K562 (cell line): ENCODE data around the gene CDH8. TPM values are rescaled to one million over a fixed set of nuclear protein-coding genes. Genes with fewer than 3 reads are reported as not detected.

Source experiments
- ATAC-seq: fragments of 200-7000 bp; cut with Tn5 transposase; 3 replicates; pipeline ENCODE4 v1.9.1; 2020; ENCODE audit warnings: moderate library complexity
- BruUV-seq: library from RNA; stranded (reverse); fragments of 400-500 nt; replicated peaks from 2 replicates; lab custom pipeline; 2021; lab: Mats Ljungman, UMichigan
- CTCF ChIA-PET: fragments of 300-600 bp; formaldehyde crosslinking; extraction: SDS; loops from one replicate; lab custom pipeline; 2021; ENCODE audit warnings: low intra/inter-chr PET ratio; lab: Yijun Ruan, JAX
- POLR2A ChIA-PET: fragments of 300-600, 350-650 bp; sonication (Branson Sonifier 250); formaldehyde crosslinking; extraction: SDS; loops from one replicate; lab custom pipeline; 2021; ENCODE audit warnings: antibody characterized with exemption, inconsistent platforms; lab: Yijun Ruan, JAX
- DNase-seq, 4 experiments: peaks; one replicate each; pipeline versions ENCODE4 v3.0.0 to v3.0.0-alpha.2; 2011 to 2018; ENCODE audit warnings: low spot score in 3 of 4, mixed read lengths in 3 of 4; ENCODE audit errors: extremely low read depth in 1 of 4
- FAIRE-seq: peaks from 2 replicates; lab custom pipeline; 2011; peaks lifted over from hg19 to GRCh38; lab: Jason Lieb, UNC
- H2AFZ ChIP-seq: 2 replicates; pipeline ENCODE4 v1.6.0; 2011; ENCODE audit warnings: low read depth, low read length, control low read depth, inconsistent platforms
- H3K27ac ChIP-seq: fragments of 200-600 bp; 3 replicates; pipeline ENCODE4 v1.8.0; 2011; ENCODE audit warnings: low read depth, mild to moderate bottlenecking, control low read depth, inconsistent platforms, low read length, moderate library complexity, mixed read lengths; ENCODE audit errors: extremely low read depth
- H3K27me3 ChIP-seq, 2 experiments: fragments of 300-600 bp in 1 of 2; 2 replicates in 1 of 2; 3 replicates in 1 of 2; pipeline versions ENCODE4 v1.6.0 to v1.8.0; 2011; ENCODE audit warnings: inconsistent platforms in 2 of 2, low read length in 2 of 2, mild to moderate bottlenecking in 1 of 2, mixed read lengths in 1 of 2, moderate library complexity in 1 of 2; ENCODE audit not compliant: control insufficient read depth in 2 of 2, insufficient read depth in 2 of 2
- H3K36me3 ChIP-seq: fragments of 300-600 bp; 3 replicates; pipeline ENCODE4 v1.8.0; 2011; ENCODE audit warnings: mild to moderate bottlenecking, low read length, inconsistent platforms; ENCODE audit not compliant: control insufficient read depth, insufficient read depth
- H3K4me1 ChIP-seq, 2 experiments: fragments of 200-600 bp in 1 of 2; replicated peaks in 1 of 2; 2 replicates in 1 of 2; 3 replicates in 1 of 2; pipeline versions ENCODE4 v1.5.1 to v1.8.0; 2011; ENCODE audit warnings: inconsistent platforms in 2 of 2, low read length in 2 of 2, mild to moderate bottlenecking in 1 of 2, mixed read lengths in 1 of 2, moderate library complexity in 1 of 2; ENCODE audit not compliant: control insufficient read depth in 2 of 2, insufficient read depth in 2 of 2
- H3K4me2 ChIP-seq: 2 replicates; pipeline ENCODE4 v1.6.1; 2011; ENCODE audit warnings: low read length, control low read depth, inconsistent platforms, mixed read lengths; ENCODE audit not compliant: insufficient read depth
- H3K4me3 ChIP-seq: fragments of 200-600 bp; sonication (generic), shearing (Covaris generic); 2 replicates; pipeline ENCODE4 v1.5.1; 2016; ENCODE audit warnings: control low read depth, inconsistent platforms
- H3K79me2 ChIP-seq: fragments of 200-600 bp; 3 replicates; pipeline ENCODE4 v1.8.0; 2011; ENCODE audit warnings: low read length, inconsistent platforms; ENCODE audit not compliant: control insufficient read depth, insufficient read depth
- H3K9ac ChIP-seq, 2 experiments: 2 replicates each; pipeline versions ENCODE4 v1.6.0 to v1.6.1; 2011; ENCODE audit warnings: low read depth in 2 of 2, low read length in 2 of 2, control low read depth in 1 of 2, inconsistent platforms in 1 of 2, mild to moderate bottlenecking in 1 of 2, mixed read lengths in 1 of 2; ENCODE audit not compliant: insufficient read depth in 1 of 2
- H3K9me1 ChIP-seq: one replicate; pipeline ENCODE4 v1.6.0; 2011; ENCODE audit warnings: inconsistent platforms, mild to moderate bottlenecking, low read length, moderate library complexity; ENCODE audit not compliant: control insufficient read depth, insufficient read depth
- H3K9me3 ChIP-seq: replicated peaks from 2 replicates; pipeline ENCODE4 v1.5.1; 2011; ENCODE audit warnings: low read depth, low read length, inconsistent platforms; ENCODE audit not compliant: control insufficient read depth, insufficient read depth
- H4K20me1 ChIP-seq: replicated peaks from 2 replicates; pipeline ENCODE4 v1.6.1; 2011; ENCODE audit warnings: low read length, inconsistent platforms, mixed read lengths; ENCODE audit not compliant: control insufficient read depth, insufficient read depth
- FOXA3 ChIP-seq, 2 experiments: fragments of 450-650 bp in 1 of 2; sonication (generic) in 1 of 2; formaldehyde crosslinking; IDR thresholded peaks in 1 of 2; conservative IDR thresholded peaks in 1 of 2; 2 replicates each; pipeline versions ENCODE4 v1.4.0 to v1.8.0; 2020 to 2022; ENCODE audit warnings: mild to moderate bottlenecking in 2 of 2, missing genetic modification reagents in 1 of 2
- NR4A1 ChIP-seq, 2 experiments: fragments of 250-450 bp in 1 of 2; fragments of 450-650 bp in 1 of 2; sonication (Bioruptor Pico) in 1 of 2; IDR thresholded peaks; 2 replicates each; pipeline versions ENCODE4 v1.4.0 to v1.6.1; 2016 to 2020; ENCODE audit warnings: mild to moderate bottlenecking in 2 of 2, missing compliant biosample characterization in 1 of 2, missing genetic modification characterization in 1 of 2, moderate library complexity in 1 of 2
- TARDBP ChIP-seq: fragments of 450-650 bp; IDR thresholded peaks from 2 replicates; pipeline ENCODE4 v1.6.1; 2016
- U2AF2 ChIP-seq: fragments of 200-400 bp; formaldehyde crosslinking; optimal IDR thresholded peaks from 2 replicates; pipeline ENCODE3; 2017; ENCODE audit warnings: low read depth, mild to moderate bottlenecking, low read length
- WGBS: fragments of 100-300 bp; shearing (Covaris generic); methylation state at CpG from one replicate; pipeline ENCODE4 v1.1.6; 2016; ENCODE audit warnings: low coverage, mixed read lengths; ENCODE audit not compliant: insufficient coverage; ENCODE audit errors: missing lambda C conversion rate; 5-methylcytosine and 5-hydroxymethylcytosine counted together
- in situ Hi-C: fragments of 300-500 bp; cut with MboI; formaldehyde crosslinking; loops from 4 replicates; pipeline ENCODE4 v1.15.0; 2018; ENCODE audit warnings: inconsistent platforms, mixed read lengths
- intact Hi-C: fragments of 100-400 bp; cut with micrococcal nuclease; formaldehyde crosslinking; loops from 2 replicates; pipeline ENCODE4 v1.14.2; 2022
- polyA plus RNA-seq, 8 experiments: library from polyadenylated mRNA; depleted of rRNA in 4 of 8; stranded (reverse) in 5 of 8; unstranded in 3 of 8; fragments of >200 nt; fragmentation: Nextera tagmentation in 2 of 8; fragmentation: Illumina TruSeq in 1 of 8; extraction: Ambion mirVana in 2 of 8; extraction: Trizol in 1 of 8; gene quantifications; 2 replicates each; pipeline versions ENCODE4 v1.2.1 to v1.2.3, GENCODE V29; 2011 to 2014; ENCODE audit warnings: inconsistent platforms in 1 of 8, missing spikeins in 1 of 8
- total RNA-seq, 7 experiments: library from RNA; depleted of rRNA in 6 of 7; stranded (reverse); fragments of >200 nt in 6 of 7; fragmentation: Illumina TruSeq in 2 of 7; extraction: Trizol in 2 of 7; gene quantifications; 2 replicates each; pipeline versions ENCODE4 v1.2.1 to v1.2.3, GENCODE V29; 2011 to 2021; ENCODE audit warnings: low replicate concordance in 1 of 7
- TF ChIP-seq, protein P1 (sequence below), 2 experiments: fragments of 450-650 bp; formaldehyde crosslinking in 1 of 2; IDR thresholded peaks; 2 replicates each; pipeline versions ENCODE4 v1.4.0 to v1.6.1; 2014 to 2020; ENCODE audit warnings: mild to moderate bottlenecking in 2 of 2, borderline replicate concordance in 1 of 2, low read depth in 1 of 2

Gene CDH8
- total and polyA plus RNA-seq, 9 of the 15 experiments (the other 6 are each of a cell fraction or from before 2014, with no cell fraction given): 0.22 to 1.4 (median 0.42) TPM; not detected in 4

DNA sequence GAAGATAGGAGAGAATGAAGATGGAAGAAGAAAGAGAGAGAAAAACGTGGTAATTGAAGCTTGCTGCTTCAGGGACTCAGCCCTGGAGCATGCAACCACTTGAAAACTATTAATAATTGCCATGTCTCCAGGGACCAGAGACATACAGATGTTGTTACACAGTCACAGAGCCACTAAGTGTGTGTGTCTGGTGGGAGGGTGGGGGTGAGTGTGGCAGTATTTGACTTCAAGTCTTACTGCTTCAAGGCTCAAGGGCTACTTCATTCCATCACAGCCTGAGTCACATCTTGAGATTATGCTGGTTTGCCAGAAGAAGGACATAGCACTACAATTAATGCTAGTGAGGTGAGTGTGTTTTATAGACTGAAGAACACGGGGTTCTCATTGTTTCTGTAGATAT lies 202.2 kb downstream of the CDH8 start:
- WGBS: 0% methylated on average over 2 of the region's 2 CpGs
- H4K20me1 ChIP-seq: no peaks in the 10 kb centered on the region
- no peaks in the 10 kb centered on the region for H3K4me1 ChIP-seq
- TF ChIP-seq TARDBP: no peak
- TF ChIP-seq U2AF2: no peak
- H3K9me1 ChIP-seq: no peaks in the 10 kb centered on the region
- no peaks in the 10 kb centered on the region for H3K27me3 ChIP-seq
- no peak overlapping the region for H3K4me2 ChIP-seq
- H3K36me3 ChIP-seq: no peaks in the 10 kb centered on the region
- ATAC-seq: no peak
- H2AFZ ChIP-seq: no peak overlapping the region
- in situ Hi-C loops (no loop called here), intact Hi-C loops (no loop called here)
- BruUV-seq: no TSS peak
- no peak for DNase-seq
- CTCF ChIA-PET: no interaction called here
- no peak for FAIRE-seq
- no peaks in the 10 kb centered on the region for H3K79me2 ChIP-seq
- no peak overlapping the region for H3K4me3 ChIP-seq
- H3K27ac ChIP-seq: no peak overlapping the region
- POLR2A ChIA-PET: no interaction called here
- no peak overlapping the region for H3K9ac ChIP-seq
- H3K9me3 ChIP-seq: no peaks in the 10 kb centered on the region

DNA sequence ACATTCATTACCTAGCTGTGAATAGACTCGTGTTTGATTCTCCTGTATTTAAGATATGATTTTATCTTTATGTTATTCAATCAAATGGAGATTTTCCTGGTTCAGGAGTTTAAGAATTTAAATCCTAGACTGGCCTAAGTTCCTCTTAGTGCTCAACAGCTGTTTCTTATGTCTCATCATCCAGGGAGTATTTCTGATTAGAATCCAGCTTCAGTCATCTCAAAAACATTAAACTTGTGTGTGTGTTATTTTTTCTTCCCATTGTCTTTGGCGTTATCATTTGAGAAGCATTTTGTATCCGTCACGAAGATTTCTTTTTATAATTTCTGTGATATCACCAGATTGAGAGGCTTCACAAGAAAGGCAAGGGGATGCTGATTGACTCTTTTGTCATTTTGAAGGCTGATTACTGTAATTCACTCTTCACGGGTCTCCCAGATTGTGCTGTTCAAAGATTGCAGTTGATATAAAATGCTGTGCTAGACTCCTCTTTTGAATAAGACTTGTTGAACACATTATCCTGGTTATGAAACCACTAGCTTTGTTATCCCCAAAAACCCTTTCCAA lies 204.8 kb downstream of the CDH8 start:
- Histone ChIP-seq H3K4me2 (no peak overlapping the region), H2AFZ (no peak overlapping the region), H3K9me1 (no peaks in the 10 kb centered on the region), H4K20me1 (no peaks in the 10 kb centered on the region), H3K27me3 (no peaks in the 10 kb centered on the region), H3K4me1 (no peaks in the 10 kb centered on the region), H3K9me3 (no peaks in the 10 kb centered on the region), H3K4me3 (no peak overlapping the region), H3K27ac (no peak overlapping the region), H3K79me2 (no peaks in the 10 kb centered on the region), H3K36me3 (no peaks in the 10 kb centered on the region), H3K9ac (no peak overlapping the region)
- ChIA-PET POLR2A (no interaction called here), CTCF (no interaction called here)
- TF ChIP-seq FOXA3 (CRISPR knock-in tag; conservative IDR thresholded peaks at IDR 0.05 in 1 of 2, IDR thresholded peaks at IDR 0.05 in 1 of 2) (no peak), NR4A1 (CRISPR knock-in tag; IDR thresholded peaks at IDR 0.05) (no peak), NR4A1 (tag; IDR thresholded peaks at IDR 0.05) (no peak)
- TF ChIP-seq, protein P1, sequence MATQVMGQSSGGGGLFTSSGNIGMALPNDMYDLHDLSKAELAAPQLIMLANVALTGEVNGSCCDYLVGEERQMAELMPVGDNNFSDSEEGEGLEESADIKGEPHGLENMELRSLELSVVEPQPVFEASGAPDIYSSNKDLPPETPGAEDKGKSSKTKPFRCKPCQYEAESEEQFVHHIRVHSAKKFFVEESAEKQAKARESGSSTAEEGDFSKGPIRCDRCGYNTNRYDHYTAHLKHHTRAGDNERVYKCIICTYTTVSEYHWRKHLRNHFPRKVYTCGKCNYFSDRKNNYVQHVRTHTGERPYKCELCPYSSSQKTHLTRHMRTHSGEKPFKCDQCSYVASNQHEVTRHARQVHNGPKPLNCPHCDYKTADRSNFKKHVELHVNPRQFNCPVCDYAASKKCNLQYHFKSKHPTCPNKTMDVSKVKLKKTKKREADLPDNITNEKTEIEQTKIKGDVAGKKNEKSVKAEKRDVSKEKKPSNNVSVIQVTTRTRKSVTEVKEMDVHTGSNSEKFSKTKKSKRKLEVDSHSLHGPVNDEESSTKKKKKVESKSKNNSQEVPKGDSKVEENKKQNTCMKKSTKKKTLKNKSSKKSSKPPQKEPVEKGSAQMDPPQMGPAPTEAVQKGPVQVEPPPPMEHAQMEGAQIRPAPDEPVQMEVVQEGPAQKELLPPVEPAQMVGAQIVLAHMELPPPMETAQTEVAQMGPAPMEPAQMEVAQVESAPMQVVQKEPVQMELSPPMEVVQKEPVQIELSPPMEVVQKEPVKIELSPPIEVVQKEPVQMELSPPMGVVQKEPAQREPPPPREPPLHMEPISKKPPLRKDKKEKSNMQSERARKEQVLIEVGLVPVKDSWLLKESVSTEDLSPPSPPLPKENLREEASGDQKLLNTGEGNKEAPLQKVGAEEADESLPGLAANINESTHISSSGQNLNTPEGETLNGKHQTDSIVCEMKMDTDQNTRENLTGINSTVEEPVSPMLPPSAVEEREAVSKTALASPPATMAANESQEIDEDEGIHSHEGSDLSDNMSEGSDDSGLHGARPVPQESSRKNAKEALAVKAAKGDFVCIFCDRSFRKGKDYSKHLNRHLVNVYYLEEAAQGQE (IDR thresholded peaks at IDR 0.05; ENCODE audit: borderline replicate concordance): no peak
- TF ChIP-seq, protein P1 (CRISPR knock-in tag; IDR thresholded peaks at IDR 0.05; ENCODE audit: low read depth): no peak
- FAIRE-seq: no peak
- ATAC-seq: no peak
- intact Hi-C loops: no loop called here
- DNase-seq: no peak
- BruUV-seq: no TSS peak
- in situ Hi-C loops: no loop called here
- WGBS: 0% methylated on average over 5 of the region's 5 CpGs
